MG63 (cell line): ENCODE results near the gene GYG2. TPM values are rescaled to one million over a fixed set of nuclear protein-coding genes. Genes with fewer than 3 reads are reported as not detected.
"Not testable (repeated sequence)": the region's sequence is repeated elsewhere in the genome, so short reads cannot be mapped to it uniquely, and the experiment has no call there.

ENCODE experiments used
- DNase-seq: peaks from one replicate; pipeline ENCODE4 v3.0.0-alpha.2; 2020
- H3K27me3 ChIP-seq: fragments of 250-450 bp; sonication (Bioruptor Pico); 2 replicates; pipeline ENCODE4 v1.5.1; 2020; ENCODE audit warnings: mild to moderate bottlenecking, moderate library complexity
- H3K36me3 ChIP-seq: fragments of 250-450 bp; sonication (Bioruptor Pico); 2 replicates; pipeline ENCODE4 v1.5.1; 2020; ENCODE audit warnings: mild to moderate bottlenecking, moderate library complexity
- H3K4me3 ChIP-seq: fragments of 250-450 bp; sonication (Bioruptor Pico); 2 replicates; pipeline ENCODE4 v1.5.1; 2020; ENCODE audit warnings: mild to moderate bottlenecking, moderate library complexity
- H3K9me3 ChIP-seq: fragments of 250-450 bp; sonication (Bioruptor Pico); 2 replicates; pipeline ENCODE4 v1.5.1; 2020; ENCODE audit warnings: mild to moderate bottlenecking, moderate library complexity
- total RNA-seq: library from RNA; depleted of rRNA; stranded (reverse); fragments of >200 nt; shearing (Covaris generic); gene quantifications from 2 replicates; pipeline ENCODE4 v1.2.3, GENCODE V29; 2014; ENCODE audit warnings: low replicate concordance; rRNA removed

The GYG2 gene
- total RNA-seq, 1 experiment from 2014 or later, result 4.0 TPM

- no peaks in the 10 kb centered on the region for H3K9me3 ChIP-seq
- DNase-seq, result no peak
- no peaks in the 10 kb centered on the region for H3K27me3 ChIP-seq
- no peaks in the 10 kb centered on the region for H3K36me3 ChIP-seq
- no peak overlapping the region for H3K4me3 ChIP-seq
Observed at GRCh38 chrX:2908125-2908685, 79.5 kb downstream of the GYG2 start.

GRCh38 chrX:2910109-2910508 lies 81.4 kb downstream of the GYG2 start:
- Histone ChIP-seq H3K27me3 (no peaks in the 10 kb centered on the region), H3K9me3 (no peaks in the 10 kb centered on the region), H3K4me3 (no peak overlapping the region), H3K36me3 (no peaks in the 10 kb centered on the region)
- no peak for DNase-seq

- DNase-seq, result no peak
- Histone ChIP-seq H3K36me3 (no peaks in the 10 kb centered on the region), H3K4me3 (no peak overlapping the region)
Observed at GRCh38 chrX:2913118-2913517, 84.4 kb downstream of the GYG2 start.

GRCh38 chrX:2917767-2918166 lies 89.0 kb downstream of the GYG2 start:
- Histone ChIP-seq H3K36me3 (no peaks in the 10 kb centered on the region), H3K27me3 (no peaks in the 10 kb centered on the region), H3K4me3 (no peak overlapping the region), H3K9me3 (no peaks in the 10 kb centered on the region)
- DNase-seq, result no peak

More at GRCh38 chrX:2913118-2913517, 84.4 kb downstream of the GYG2 start:
- no peaks in the 10 kb centered on the region for H3K9me3 ChIP-seq
- no peaks in the 10 kb centered on the region for H3K27me3 ChIP-seq

- Histone ChIP-seq H3K36me3 (no peaks in the 10 kb centered on the region), H3K9me3 (no peaks in the 10 kb centered on the region), H3K27me3 (no peaks in the 10 kb centered on the region), H3K4me3 (no peak overlapping the region)
- DNase-seq, result no peak
Observed at GRCh38 chrX:2921193-2921592, 92.5 kb downstream of the GYG2 start.

GRCh38 chrX:2921750-2922149 lies 93.0 kb downstream of the GYG2 start:
- Histone ChIP-seq H3K36me3 (no peaks in the 10 kb centered on the region), H3K27me3 (no peaks in the 10 kb centered on the region), H3K9me3 (no peaks in the 10 kb centered on the region), H3K4me3 (no peak overlapping the region)
- DNase-seq, result no peak

GRCh38 chrX:2924151-2924550 lies 95.4 kb downstream of the GYG2 start:
- no peaks in the 10 kb centered on the region for H3K9me3 ChIP-seq
- no peak overlapping the region for H3K4me3 ChIP-seq
- H3K27me3 ChIP-seq, result no peaks in the 10 kb centered on the region
- no peak for DNase-seq
- no peaks in the 10 kb centered on the region for H3K36me3 ChIP-seq

- not testable (repeated sequence) for H3K4me3 ChIP-seq, DNase-seq, H3K9me3 ChIP-seq, H3K27me3 ChIP-seq, H3K36me3 ChIP-seq
Observed at GRCh38 chrX:2926255-2926654, 97.5 kb downstream of the GYG2 start.

- Histone ChIP-seq H3K4me3 (no peak overlapping the region), H3K9me3 (no peaks in the 10 kb centered on the region), H3K27me3 (no peaks in the 10 kb centered on the region), H3K36me3 (no peaks in the 10 kb centered on the region)
- no peak for DNase-seq
Observed at GRCh38 chrX:2926664-2927275, 98.0 kb downstream of the GYG2 start.

- no peak for DNase-seq
- no peaks in the 10 kb centered on the region for H3K27me3 ChIP-seq
- H3K9me3 ChIP-seq, result no peaks in the 10 kb centered on the region
- H3K4me3 ChIP-seq, result no peak overlapping the region
- no peaks in the 10 kb centered on the region for H3K36me3 ChIP-seq
Observed at GRCh38 chrX:2928191-2928582, 99.5 kb downstream of the GYG2 start.

- H3K36me3 ChIP-seq, result no peaks in the 10 kb centered on the region
- H3K9me3 ChIP-seq, result no peaks in the 10 kb centered on the region
- H3K4me3 ChIP-seq, result peak within 1 kb of the TSS; percentile 69
- DNase-seq, result peak; percentile 84
- no peaks in the 10 kb centered on the region for H3K27me3 ChIP-seq
Observed at GRCh38 chrX:2928583-2929434, 100.1 kb downstream of the GYG2 start, which contains the start of gene ARSD. TSS of gene ARSD (minus strand) at chrX:2929339. CDS start at chrX:2929275, 64 bp downstream.

GRCh38 chrX:2931155-2931554 lies 102.4 kb downstream of the GYG2 start:
- Histone ChIP-seq H3K27me3 (no peaks in the 10 kb centered on the region), H3K36me3 (no peaks in the 10 kb centered on the region), H3K4me3 (no peak overlapping the region), H3K9me3 (no peaks in the 10 kb centered on the region)
- DNase-seq, result no peak

GRCh38 chrX:2931612-2932011 lies 102.9 kb downstream of the GYG2 start:
- H3K36me3 ChIP-seq, result no peaks in the 10 kb centered on the region
- no peak overlapping the region for H3K4me3 ChIP-seq
- H3K9me3 ChIP-seq, result no peaks in the 10 kb centered on the region
- DNase-seq, result no peak
- H3K27me3 ChIP-seq, result no peaks in the 10 kb centered on the region

Other genes starting within 250 kb of the GYG2 start
- gene CD99, start 137.6 kb upstream of the GYG2 start, total RNA-seq, result 582 and 695 TPM in 2 replicates
- gene XG, start 76.9 kb upstream of the GYG2 start, total RNA-seq, result 1.3 TPM in 1 of 2 replicates, not detected in the other
- gene ARSD, start 100.4 kb downstream of the GYG2 start, total RNA-seq, result 5.9 and 6.6 TPM in 2 replicates
- gene ARSH, start 177.6 kb downstream of the GYG2 start, total RNA-seq, result not detected in 2 replicates
- gene ARSF, start 212.5 kb downstream of the GYG2 start, total RNA-seq, result not detected in 2 replicates